GM18867 (cell line): Measurements from ENCODE around the gene PIK3R3.

Experiments used
- ATAC-seq: cut with Tn5 transposase; IDR thresholded peaks from one replicate; pipeline ENCODE4 v1.9.1; 2021; ENCODE audit warnings: mild to moderate bottlenecking, moderate library complexity; ENCODE audit not compliant: unreplicated experiment

PIK3R3 gene

DNA sequence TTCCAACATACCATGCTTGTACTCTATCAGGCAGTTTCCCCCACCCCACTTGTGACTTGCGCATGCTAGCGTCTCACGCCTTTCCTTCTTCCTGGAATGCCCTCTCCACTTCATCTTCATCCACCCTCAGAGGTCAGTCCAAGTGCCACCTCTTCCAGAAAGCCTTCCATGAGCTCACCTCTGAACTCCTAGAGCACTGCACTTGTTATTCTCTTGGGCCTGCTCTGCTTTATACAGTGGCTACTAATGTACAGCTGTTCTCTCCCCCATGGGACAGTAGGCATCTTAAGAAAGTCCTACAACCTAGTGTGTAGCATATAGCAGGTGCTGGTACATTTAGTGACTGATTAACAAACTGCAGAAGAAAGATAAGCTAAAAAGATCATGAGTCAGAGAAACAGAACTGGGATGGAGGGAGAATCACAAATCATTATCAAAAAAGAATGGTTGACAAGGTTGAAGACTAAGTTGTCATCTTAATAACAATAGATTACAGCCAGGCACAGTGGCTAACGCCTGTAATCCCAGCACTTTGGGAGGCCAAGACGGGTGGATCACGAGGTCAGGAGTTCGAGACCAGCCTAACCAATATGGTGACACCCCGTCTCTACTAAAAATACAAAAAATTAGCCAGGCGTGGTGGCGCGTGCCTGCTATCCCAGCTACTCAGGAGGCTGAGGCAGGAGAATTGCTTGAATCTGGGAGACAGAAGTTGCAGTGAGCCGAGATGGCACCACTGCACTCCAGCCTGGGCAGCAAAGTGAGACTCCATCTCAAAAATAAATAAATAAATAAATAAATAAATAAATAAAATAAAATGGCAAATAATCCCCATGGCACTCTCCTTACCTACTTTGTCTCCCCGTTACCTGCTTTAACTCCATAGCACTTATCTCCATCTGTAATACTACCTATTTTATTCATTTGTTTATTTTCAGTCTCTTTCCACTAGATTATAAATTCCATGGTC lies 26.2 kb upstream of the PIK3R3 start:
- ATAC-seq, result no peak

DNA sequence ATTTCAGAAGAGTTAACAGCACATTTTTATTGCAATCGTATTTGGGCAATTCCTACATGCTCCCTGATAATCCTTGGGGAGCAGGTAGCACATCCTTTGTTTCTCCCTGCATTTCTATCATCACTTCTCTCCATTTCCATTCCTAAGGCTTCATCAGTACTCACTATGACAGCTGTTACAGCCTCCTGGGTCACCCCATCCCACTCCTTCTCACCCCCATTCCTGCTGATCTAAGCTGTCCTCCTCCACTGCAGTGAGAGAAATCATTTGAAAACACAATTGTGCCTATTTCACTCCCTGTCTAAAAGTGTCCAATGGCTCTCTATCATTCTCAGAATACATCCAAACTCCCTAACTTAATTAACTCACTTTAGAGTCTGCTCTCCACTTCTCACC lies 25.5 kb upstream of the PIK3R3 start:
- ATAC-seq, result no peak

DNA sequence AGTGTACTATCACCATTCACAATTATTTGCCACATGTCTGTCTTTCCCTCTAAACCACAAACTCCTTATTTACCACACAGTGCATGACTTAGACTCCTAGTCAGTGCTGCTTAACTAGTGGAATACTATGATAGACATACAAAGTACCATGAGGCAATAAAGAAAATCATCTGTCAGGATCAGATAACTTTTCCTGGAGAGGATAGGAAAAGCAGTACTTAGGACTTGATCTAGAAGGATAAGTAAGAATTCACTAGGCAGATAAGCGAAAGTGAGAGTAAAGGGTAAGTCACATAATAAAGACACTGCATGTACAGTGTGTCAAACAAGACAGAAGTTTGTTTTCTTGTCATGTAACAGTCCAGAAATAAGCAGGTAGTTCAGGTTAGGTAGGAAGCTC lies 21.3 kb upstream of the PIK3R3 start:
- no peak for ATAC-seq

DNA sequence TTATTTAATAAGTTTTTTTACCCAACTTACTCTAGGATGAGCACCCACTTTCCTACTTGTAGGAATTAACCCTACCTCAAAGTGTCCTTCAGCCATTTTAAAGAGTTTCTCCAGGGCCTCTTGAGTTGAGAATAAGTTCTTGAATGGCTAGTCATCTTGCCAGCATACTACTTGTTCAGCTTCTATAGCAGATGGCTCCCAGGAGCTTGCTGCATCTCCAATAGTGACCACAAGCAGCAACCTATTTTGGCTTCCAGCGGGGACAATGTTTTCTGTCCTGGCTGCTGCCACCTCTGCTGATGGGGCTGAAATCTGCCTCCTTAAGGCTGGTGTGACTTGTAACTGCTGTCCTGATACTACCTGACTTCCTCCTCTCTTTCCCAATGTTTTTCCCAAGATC lies 20.8 kb upstream of the PIK3R3 start:
- no peak for ATAC-seq

DNA sequence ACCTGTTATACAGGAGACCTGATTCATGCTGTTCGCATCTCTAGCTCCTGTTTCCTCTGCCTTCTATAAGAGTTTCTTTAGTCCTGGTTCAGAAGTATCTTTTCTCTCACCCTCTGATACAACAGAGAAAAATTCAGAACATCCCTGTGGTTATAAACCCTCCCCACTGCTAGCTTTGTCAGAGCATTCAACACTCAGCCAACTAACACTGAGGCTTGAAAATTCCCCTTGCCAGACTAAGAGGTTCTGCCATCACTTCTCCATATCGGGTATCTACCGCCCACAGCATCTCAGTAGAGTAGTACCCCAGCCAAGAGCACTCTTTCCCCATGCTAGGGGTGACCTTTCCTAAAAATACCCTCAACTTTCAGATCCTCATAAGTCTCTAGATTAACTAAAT lies 19.6 kb upstream of the PIK3R3 start:
- no peak for ATAC-seq

DNA sequence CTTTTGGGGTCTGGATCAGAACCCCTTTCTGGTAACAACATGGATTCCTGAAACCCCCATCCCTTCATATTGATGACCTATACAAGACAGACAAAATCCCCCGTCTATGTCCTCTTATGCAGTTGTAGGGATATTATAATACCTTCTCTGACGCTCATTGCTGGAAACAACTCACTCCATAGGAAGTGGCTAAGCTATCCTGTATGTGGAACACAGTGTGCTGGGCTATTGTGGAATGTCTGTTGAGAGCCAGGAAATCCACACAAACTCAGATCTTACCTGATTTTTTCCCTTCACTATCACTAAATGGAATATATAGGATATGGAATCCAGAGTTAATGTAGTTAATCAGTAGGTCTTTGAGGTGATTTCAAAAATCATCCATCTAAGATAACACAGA lies 17.7 kb upstream of the PIK3R3 start:
- no peak for ATAC-seq

DNA sequence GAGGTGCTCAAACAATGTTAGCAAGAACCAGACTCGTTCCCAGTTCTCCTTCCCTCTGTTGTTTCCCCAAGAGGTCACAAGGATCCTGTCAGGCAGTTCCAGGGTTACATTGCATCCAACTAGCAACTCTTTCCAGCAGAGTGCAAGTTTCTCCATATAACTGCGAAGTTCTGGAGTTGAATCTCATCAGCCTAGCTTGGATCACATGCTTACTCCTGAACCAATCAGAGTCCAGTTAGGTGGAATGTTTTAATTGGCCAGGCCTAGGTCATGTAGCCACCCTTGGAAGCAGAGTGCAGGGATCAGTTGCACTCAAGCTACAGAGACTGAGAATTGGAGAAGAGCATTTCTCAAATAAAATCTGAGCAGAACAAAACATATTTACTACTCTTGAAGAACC lies 15.9 kb upstream of the PIK3R3 start:
- no peak for ATAC-seq

DNA sequence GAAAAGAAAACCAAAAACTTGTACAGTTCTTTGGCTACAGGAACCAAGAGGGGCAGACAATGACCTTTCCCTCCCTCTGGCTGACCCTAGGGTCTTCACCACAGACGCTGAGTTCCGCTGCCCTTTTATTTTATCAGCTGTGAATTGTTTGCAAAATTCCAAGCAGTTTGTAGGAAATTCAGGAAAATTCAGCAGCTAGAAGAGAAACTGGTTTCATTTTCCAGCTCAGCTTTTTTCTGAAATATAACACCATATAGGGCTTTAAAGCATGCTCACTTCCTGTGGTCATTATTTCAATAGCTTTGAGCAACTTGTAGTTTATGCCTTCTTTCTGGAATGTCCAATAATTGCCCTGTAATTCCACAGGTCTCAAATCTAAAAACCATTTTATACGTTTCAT lies 5.5 kb upstream of the PIK3R3 start:
- no peak for ATAC-seq

DNA sequence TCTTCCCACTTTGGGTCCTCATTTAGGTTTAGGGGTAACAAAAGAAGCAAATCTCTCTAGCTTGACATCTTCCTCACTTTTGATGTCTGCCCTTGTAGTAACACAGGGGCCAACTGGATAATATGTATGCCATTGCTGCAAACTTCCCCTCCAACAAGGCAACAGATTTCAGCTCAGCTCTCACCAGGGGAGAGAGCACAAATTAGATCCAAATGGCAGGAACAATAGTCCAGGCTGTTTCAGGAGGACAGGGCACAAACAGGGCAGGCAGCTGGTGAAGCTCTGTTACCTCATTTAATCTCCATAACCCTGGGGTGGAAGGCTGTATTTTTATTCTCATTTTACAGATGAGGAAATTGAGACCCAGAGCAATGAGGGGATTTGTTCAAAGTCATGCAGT lies 4.3 kb upstream of the PIK3R3 start:
- ATAC-seq, result no peak

DNA sequence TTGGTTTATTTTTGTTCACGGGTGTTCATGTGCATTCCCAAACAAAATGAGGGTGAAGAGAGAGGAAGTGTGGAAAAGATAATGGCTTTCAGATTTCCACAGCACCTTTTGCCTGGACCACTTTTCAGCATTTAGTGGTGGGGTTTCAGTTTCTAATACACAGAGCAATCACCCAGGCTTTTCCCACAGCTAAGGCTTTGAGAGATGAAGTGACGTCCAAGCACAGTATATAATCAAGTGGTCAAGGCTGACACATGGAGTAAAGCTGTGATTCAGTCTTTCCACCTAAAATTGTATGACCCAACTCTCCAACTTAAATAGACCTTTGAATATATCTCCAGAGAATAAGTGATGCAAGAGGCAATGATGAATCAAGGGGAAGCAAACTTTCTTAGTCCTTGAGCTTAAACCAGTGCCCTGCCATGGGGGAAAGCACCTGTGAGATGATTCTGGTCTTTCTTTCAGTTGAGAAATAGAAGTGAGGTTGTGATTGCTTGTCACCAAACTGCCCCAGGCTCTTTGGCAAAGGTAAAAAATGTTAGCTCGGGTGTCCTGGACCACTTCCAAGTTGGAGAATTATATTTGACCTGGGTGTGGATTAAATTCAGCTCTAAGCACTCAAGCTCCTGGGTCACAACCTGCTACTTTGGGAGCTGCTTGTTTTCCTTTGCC lies 2.4 kb upstream of the PIK3R3 start:
- ATAC-seq, result no peak

DNA sequence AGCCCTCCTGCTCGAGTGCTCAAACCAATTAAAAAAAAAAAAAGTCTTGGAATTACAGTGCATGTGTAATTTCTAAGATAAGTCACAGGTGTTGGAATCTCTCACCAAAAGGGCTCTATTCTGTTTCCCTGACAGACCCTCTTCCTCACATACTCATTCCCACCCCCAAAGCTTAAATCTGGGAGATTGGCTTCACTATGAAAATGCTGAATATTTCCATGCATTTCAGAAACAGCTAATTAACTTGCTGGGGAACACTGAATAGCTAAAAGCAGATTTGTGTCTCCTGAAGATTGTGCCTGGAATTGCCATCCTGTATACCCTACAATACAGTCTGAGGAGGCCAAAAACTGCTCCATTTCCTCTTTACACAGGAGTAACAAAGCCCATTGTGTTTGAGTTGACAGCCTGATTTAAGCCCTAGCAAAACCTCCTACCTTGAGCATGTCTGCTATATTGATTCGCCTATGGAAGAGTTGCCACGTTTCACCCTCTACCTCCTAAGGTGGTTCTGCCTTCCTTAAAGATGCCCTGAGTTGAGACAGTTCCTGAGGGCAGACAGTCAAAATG lies 1.4 kb upstream of the PIK3R3 start:
- no peak for ATAC-seq

DNA sequence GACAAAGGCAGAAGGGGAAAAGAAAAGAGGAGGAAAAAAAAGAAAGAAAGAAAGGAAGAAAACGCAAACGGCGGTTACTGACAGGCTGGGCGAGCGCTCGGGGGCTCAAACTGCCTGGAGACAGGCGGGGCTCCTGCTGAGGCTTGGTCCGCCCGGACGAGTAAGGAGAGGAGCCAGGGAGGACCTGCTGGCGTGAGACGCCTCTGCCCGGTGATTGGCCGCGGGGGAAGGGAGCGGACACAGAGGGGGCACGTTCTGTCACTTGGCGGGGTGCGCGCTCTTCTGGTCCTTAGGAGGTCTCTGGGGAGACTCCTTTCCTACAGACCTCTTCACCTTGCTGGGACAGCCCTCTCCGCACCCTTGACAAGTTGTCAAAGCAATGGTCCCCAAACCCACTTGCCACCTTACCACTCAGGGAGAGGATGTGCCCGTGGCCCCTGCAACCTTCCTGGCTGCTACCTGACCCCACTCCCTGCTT lies 791 bp upstream of the PIK3R3 start:
- peak; percentile 53 for ATAC-seq

DNA sequence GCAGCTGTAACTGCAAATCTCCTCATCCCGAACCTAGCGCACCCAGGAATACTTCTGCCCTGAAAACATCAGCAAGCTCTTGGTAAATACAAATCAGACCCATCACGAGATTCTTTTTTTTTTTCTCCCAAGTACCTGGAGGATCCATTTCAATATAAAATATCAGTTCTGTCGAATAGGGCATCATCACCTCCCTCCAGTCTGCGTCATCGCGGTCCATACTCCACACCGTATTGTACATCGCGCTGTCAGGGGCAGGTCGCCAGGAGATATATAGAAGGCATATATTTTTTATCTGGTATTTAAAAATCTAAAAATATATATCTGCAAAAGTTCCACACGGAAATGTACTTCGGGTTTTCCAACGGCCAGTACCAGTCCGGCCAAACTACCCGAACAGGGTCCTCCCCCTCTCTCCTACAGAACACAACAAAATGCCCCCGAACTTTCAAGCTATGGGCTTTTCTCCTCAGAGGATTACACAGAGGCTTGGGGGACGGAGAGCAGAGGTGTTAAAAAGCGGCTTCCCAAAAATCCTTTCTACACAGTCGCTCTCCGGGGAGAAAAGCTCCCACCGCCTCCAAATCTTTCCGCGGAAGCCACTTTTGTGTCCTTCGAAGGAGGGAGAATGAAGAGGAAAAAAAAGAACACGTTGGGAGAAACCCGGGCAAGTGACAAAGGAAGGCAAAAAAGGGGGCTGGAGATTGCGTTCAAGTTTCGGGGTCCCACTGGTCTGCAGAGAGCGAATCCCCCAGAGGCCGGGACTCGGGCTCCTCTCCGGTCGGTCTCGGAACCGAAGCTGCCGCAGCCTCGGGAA lies 509 bp downstream of the PIK3R3 start:
- ATAC-seq, result no peak

DNA sequence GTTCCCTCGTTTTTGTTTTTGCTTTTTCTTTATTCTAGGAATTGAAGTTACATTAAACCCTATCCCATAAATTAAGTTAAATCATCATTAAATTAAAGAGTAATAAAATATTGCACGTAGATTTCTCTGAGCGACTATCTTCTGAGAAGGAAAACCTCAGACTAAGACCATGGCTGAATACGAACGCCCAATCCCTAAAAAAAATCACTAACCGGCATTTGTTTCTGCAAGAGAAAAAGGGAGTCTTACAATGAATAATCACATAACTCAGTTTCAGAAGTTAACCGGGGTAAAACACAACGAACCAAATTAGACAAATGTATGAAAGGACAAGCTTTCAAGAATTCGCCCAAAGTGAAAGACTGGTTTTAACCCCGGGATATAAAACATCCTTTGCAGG lies 1.3 kb downstream of the PIK3R3 start:
- ATAC-seq, result no peak

DNA sequence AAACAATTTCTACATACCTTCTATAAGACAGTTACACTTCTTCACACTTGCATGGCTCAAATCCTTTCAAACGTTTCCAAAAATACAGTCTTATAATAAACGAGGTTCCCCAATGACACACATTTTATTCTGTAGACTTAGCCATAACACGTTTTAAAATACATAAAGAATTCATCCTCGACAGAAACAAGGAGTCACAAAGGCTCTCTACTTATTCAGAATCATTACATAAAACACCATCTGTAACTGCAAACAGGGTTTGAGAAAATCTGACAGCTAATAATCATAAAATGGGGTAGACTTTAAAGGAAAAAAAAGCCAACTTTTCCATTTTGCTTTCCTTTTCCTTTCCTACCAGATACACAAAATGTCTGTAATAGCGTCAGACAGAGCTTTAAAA lies 1.8 kb downstream of the PIK3R3 start:
- ATAC-seq, result no peak

DNA sequence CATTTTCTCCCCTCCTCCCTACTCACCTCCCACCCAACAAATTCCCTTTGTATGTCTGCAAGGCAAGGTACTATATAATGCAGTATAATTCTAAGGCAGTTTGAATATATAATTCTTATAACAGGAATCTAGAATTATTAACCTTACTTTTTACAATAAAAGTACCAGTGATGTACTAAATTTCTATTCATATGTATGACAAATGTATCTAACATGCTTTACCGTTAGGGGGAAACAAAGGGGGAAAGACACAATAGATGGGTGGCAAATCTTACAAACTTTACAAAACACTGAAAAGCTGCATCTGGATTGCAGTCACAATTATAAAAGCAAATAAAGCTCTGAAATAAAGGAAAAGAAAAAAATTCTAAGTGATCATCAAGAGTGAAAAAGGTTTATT lies 2.3 kb downstream of the PIK3R3 start:
- ATAC-seq, result no peak

DNA sequence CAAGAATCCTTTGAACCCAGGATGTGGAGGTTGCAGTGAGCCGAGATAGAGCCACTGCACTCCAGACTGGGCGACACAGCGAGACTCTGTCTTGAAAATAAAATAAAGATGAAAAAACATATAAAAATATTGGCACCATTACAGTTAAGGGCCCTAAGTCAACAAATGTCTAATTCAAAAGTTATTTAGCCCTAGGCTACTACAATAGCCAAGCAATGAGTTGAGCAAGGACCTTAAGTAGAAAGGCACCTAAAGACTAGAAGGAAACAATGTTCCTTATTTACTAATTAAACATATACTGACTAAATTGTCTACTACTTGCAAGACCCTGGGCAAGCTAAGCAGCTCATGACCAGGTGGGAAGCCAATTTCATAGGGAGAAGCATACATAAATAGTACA lies 4.1 kb downstream of the PIK3R3 start:
- no peak for ATAC-seq

DNA sequence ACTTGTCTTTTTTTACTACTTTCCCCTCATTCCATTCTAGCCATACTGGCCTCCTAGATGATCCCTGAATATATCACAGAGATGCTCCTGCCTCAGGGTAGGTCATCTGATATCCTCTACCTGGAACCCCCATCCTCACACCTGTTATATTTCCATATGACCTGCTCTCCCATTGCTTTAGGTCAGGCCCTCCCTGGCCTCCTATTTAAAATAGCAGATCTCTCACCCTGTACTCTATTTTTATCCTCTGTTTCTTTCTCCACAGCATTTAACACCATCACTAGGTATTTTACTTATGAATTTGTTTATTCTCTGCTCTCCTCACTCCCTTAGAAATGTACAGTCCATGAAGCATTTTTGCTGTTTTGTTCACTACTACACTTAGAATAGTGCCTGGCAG lies 13.6 kb downstream of the PIK3R3 start:
- ATAC-seq, result no peak

DNA sequence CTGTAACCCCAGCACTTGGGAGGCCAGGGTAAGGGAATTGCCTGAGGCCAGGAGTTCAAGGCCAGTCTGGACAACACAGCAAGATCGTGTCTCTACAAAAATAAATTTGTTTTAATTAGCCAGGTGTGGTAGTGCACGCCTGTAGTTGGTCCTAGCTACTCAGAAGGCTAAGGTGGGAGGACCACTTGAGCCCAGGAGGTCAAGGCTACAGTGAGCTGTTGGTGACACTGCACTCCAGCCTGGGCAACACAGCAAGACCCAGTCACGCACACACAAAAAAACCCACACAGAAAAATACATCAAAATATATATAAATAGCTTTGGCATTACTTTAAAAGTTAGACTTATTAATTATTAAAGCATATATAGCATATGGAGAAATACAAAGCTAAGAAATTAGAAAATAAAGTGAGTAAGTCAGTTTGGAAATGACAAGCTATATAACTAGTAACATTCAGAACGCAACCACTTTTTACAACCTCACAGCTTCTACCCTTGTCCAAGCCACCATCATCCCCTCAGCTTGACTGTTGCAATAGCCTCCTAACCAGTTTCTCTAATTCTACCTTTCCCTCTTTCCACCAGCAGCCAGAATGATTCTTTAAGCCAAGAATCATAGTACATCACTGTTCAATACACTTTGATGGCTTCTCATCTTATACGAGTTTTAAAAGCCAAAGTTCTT lies 14.5 kb downstream of the PIK3R3 start:
- ATAC-seq, result no peak

DNA sequence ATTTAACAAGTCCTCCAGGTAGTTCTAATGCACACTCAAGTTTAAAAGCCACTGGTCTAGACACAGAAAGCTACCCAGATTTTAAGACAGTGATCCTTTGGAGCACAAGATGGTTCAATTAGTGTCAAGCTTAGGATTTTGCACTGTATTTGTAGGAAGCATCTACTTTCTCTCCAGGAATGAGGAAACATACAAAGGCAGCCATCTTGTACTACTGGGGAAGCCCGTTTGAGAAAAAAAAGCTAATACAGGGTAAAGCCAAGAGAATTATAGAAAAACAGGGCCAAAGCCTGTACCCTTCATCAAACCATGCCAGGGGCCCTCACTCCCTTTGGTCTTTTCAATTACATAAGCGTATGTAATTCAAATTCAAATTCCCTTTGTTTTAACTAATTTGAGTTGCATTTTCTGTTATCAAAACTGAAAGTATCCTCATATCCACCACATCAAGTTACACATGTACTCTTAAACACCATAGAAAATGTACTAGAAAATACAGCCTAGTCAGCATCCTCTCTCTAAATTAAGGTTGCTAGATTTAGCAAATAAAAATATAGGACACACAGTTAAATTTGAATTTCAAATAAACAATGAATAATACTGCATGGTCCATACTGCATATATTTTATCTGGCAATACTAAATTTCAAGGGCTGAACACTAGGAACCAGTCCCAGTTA lies 17.4 kb downstream of the PIK3R3 start:
- ATAC-seq, result no peak
